Prostate gland (tissue), 2 donors: Measurements from ENCODE around the gene LARGE1. TPM values are rescaled to one million over a fixed set of nuclear protein-coding genes. Genes with fewer than 3 reads are reported as not detected.

Experiments used
- DNase-seq: peaks from one replicate; pipeline ENCODE4 v3.0.0-alpha.2; 2019; ENCODE audit warnings: low spot score
- H3K27ac ChIP-seq, 2 donors: fragments of 200-600 bp; sonication (generic); 2 replicates each; pipeline ENCODE4 v1.5.1; 2017 to 2019
- H3K27me3 ChIP-seq: fragments of 200-600 bp; sonication (generic); replicated peaks from 2 replicates; pipeline ENCODE4 v1.5.1; 2019; ENCODE audit not compliant: insufficient read depth
- H3K36me3 ChIP-seq, 2 donors: fragments of 200-600 bp; sonication (generic); 1 replicate in 1 of 2; 2 replicates in 1 of 2; pipeline versions ENCODE4 v1.5.1 to v1.8.1; 2017 to 2019
- H3K4me1 ChIP-seq: fragments of 200-600 bp; sonication (generic); replicated peaks from 2 replicates; pipeline ENCODE4 v1.5.1; 2019
- H3K4me3 ChIP-seq, 2 donors: fragments of 200-600 bp; sonication (generic); 2 replicates each; pipeline ENCODE4 v1.5.1; 2017 to 2019
- H3K9me3 ChIP-seq: fragments of 200-600 bp; sonication (generic); 2 replicates; pipeline ENCODE4 v1.5.1; 2017
- CTCF ChIP-seq, 4 experiments: fragments of 200-600 bp in 2 of 4; fragments of 450-650 bp in 2 of 4; sonication (generic) in 2 of 4; IDR thresholded peaks; 1 replicate in 3 of 4; 2 replicates in 1 of 4; pipeline ENCODE4 v1.5.1; 2016 to 2019; ENCODE audit warnings: antibody characterized with exemption in 4 of 4, mild to moderate bottlenecking in 2 of 4, moderate library complexity in 2 of 4
- POLR2A ChIP-seq: fragments of 450-650 bp; IDR thresholded peaks from one replicate; pipeline ENCODE4 v1.6.1; 2016; ENCODE audit warnings: antibody characterized with exemption, mild to moderate bottlenecking
- POLR2AphosphoS5 ChIP-seq: sonication (generic); formaldehyde crosslinking; IDR thresholded peaks from one replicate; pipeline ENCODE4 v1.6.1; 2017; ENCODE audit warnings: antibody characterized with exemption
- WGBS: methylation state at CpG from one replicate; pipeline ENCODE4 v1.1.5; 2018; 5-methylcytosine and 5-hydroxymethylcytosine counted together
- intact Hi-C: fragments of 100-400 bp; cut with DNase I; formaldehyde crosslinking; loops from one replicate; pipeline ENCODE4 v1.14.2; 2022
- total RNA-seq, 2 donors: library from RNA; depleted of rRNA; stranded (reverse); fragments of >200 nt; gene quantifications; one replicate each; pipeline ENCODE4 v1.1.0, GENCODE V29; 2016

The LARGE1 gene
- total RNA-seq, 2 donors from 2014 or later = 18.6 to 37.4 TPM

DNA sequence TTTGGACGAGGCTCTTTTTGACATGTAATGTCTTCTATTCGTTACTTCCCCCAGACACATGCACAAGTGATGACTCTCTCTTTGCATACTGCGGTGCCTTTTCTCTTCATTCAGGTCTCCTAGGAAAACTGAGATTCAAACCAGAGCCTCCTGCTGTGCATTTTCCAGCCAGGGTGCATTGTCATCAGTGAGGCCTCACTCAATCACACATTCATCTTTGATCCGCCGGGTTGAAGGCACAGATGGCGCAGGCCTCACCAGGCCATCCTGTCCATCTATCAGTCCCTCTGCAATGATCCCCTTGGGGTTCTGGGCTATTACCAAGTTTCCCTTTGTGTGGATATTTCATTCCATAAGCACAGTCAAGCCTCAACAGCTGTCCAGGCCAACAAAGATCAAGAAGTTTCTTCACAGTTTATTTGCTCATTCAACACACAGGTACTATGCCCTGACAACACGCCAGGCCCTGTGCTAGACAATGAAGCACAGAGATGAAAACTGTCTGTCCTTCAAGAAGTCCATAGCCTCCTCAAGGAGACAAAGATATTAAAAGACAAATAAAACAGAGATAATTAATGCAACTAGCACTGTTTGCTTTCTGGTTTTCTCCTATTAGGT is 107.8 kb downstream of the LARGE1 start:
- Histone ChIP-seq H3K9me3 (no peaks in the 10 kb centered on the region), H3K27me3 (no peaks in the 10 kb centered on the region), H3K36me3 (no peaks in the 10 kb centered on the region), H3K4me3 (no peak overlapping the region), H3K27ac (peak overlapping the region in 1 of 2 donors; percentile 3), H3K4me1 (no peaks in the 10 kb centered on the region)
- peak; percentile 41 for DNase-seq
- intact Hi-C loops = no loop called here
- WGBS = 83% methylated on average over 7 of the region's 7 CpGs
- TF ChIP-seq CTCF (IDR thresholded peaks at IDR 0.05) (no peak), POLR2AphosphoS5 (peak; percentile 47)

GRCh38 chr22:33811686-33812085 is 108.6 kb downstream of the LARGE1 start:
- Histone ChIP-seq H3K27ac (peak overlapping the region in 1 of 2 donors; percentile 26), H3K4me3 (no peak overlapping the region), H3K9me3 (no peaks in the 10 kb centered on the region), H3K36me3 (no peaks in the 10 kb centered on the region), H3K27me3 (no peaks in the 10 kb centered on the region), H3K4me1 (no peaks in the 10 kb centered on the region)
- intact Hi-C loops = no loop called here
- no peak for TF ChIP-seq POLR2A
- TF ChIP-seq CTCF (IDR thresholded peaks at IDR 0.05) = no peak
- no peak for TF ChIP-seq POLR2AphosphoS5
- no peak for DNase-seq
- 55% methylated on average over 5 of the region's 5 CpGs for WGBS

DNA sequence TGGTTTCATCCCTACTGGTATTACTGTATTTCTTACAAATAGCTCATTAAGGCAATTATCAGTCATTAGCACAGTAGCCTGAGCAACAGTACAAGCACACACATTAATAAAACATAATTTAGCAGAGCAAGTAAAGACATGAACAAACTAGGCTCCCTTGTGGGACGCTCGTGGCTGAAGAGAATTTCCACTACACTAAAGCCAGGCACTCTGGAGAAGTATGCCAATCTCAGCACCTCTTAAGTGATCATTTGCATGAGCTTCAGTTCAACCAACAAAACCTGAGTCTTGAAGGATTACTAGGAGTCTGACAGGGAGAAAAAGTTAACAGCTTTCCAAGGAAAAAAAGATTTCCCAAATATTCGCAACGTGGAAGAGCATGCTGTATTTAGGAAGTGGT is 109.1 kb downstream of the LARGE1 start:
- DNase-seq = no peak
- peaks cover under 1% of the 10 kb centered on the region for H3K4me1 ChIP-seq
- no peaks in the 10 kb centered on the region for H3K27me3 ChIP-seq
- TF ChIP-seq POLR2A (no peak), CTCF (IDR thresholded peaks at IDR 0.05) (no peak), POLR2AphosphoS5 (no peak)
- no peaks in the 10 kb centered on the region for H3K36me3 ChIP-seq
- H3K4me3 ChIP-seq = no peak overlapping the region
- intact Hi-C loops = no loop called here
- 56% methylated on average over 4 of the region's 4 CpGs for WGBS
- H3K9me3 ChIP-seq = no peaks in the 10 kb centered on the region
- peak overlapping the region in 1 of 2 donors; percentile 26 for H3K27ac ChIP-seq

DNA sequence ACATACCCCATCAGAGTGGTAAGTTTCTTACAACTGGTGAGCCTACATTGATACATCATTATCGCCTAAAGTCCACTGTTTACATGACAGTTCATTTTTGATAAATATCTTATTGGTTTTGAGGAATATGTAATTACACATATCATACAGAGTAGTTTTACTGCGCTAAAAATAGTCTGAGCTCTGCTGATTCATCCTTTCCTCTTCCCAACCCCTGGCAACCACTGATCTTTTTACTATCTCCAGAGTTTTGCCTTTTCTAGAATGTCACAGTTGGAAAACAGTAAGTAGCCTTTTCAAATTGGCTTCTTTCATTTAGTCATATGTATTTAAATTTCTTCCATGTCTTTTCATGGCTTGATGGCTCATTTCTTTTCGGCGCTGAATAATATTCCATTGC is 112.8 kb downstream of the LARGE1 start:
- intact Hi-C loops = no loop called here

More for the DNA sequence above, 112.8 kb downstream of the LARGE1 start:
- Histone ChIP-seq H3K9me3 (no peaks in the 10 kb centered on the region), H3K27ac (no peak overlapping the region), H3K4me3 (no peak overlapping the region), H3K36me3 (no peaks in the 10 kb centered on the region), H3K4me1 (peaks cover 9% of the 10 kb centered on the region), H3K27me3 (no peaks in the 10 kb centered on the region)
- no peak for DNase-seq
- no peak for TF ChIP-seq POLR2AphosphoS5
- TF ChIP-seq POLR2A = no peak
- no peak for TF ChIP-seq CTCF (IDR thresholded peaks at IDR 0.05)
- WGBS = 98% methylated on average over 4 of the region's 4 CpGs
